CD8-positive, alpha-beta memory T cell (primary cell): ENCODE data around the gene GRK7. TPM values are rescaled to one million over a fixed set of nuclear protein-coding genes. Genes with fewer than 3 reads are reported as not detected.

Source experiments
- CTCF ChIA-PET: fragments of 350-600 bp; sonication (Branson Sonifier 250); formaldehyde crosslinking; loops from one replicate; lab custom pipeline; 2021; ENCODE audit warnings: antibody characterized with exemption; lab: Charles Lee
- POLR2A ChIA-PET: fragments of 350-600 bp; sonication (Branson Sonifier 250); formaldehyde crosslinking; loops from one replicate; lab custom pipeline; 2021; ENCODE audit warnings: antibody characterized with exemption; lab: Charles Lee
- DNase-seq, 5 donors: peaks; one replicate each; pipeline versions ENCODE4 v3.0.0 to v3.0.0-alpha.2; 2020 to 2022; ENCODE audit warnings: mixed read lengths in 1 of 5
- H3K27ac ChIP-seq: one replicate; pipeline ENCODE4 v1.7.0; 2013; ENCODE audit warnings: low read depth, mild to moderate bottlenecking, low read length, moderate library complexity
- H3K27me3 ChIP-seq: 2 replicates; pipeline ENCODE4 v1.7.0; 2013; ENCODE audit warnings: low read length, mild to moderate bottlenecking; ENCODE audit not compliant: insufficient read depth, poor library complexity, severe bottlenecking
- H3K36me3 ChIP-seq: 2 replicates; pipeline ENCODE4 v1.7.0; 2013; ENCODE audit warnings: mild to moderate bottlenecking, low read length, moderate library complexity; ENCODE audit not compliant: insufficient read depth
- H3K4me1 ChIP-seq: 2 replicates; pipeline ENCODE4 v1.7.0; 2013; ENCODE audit warnings: mild to moderate bottlenecking, low read length, moderate library complexity; ENCODE audit not compliant: insufficient read depth
- H3K4me3 ChIP-seq: 2 replicates; pipeline ENCODE4 v1.7.0; 2013; ENCODE audit warnings: mild to moderate bottlenecking, low read length
- H3K9me3 ChIP-seq: 2 replicates; pipeline ENCODE4 v1.7.0; 2013; ENCODE audit warnings: mild to moderate bottlenecking, low read length
- H3K27ac Mint-ChIP-seq, 8 donors: one replicate each; pipeline ENCODE4 v1.8.0; 2020 to 2021; ENCODE audit warnings: mixed read lengths in 8 of 8, mild to moderate bottlenecking in 6 of 8, inconsistent platforms in 3 of 8, moderate library complexity in 3 of 8
- H3K27me3 Mint-ChIP-seq, 2 donors: one replicate each; pipeline ENCODE4 v1.8.0; 2020 to 2021; ENCODE audit warnings: mixed read lengths in 2 of 2, mild to moderate bottlenecking in 1 of 2, moderate library complexity in 1 of 2
- H3K36me3 Mint-ChIP-seq, 3 donors: one replicate each; pipeline ENCODE4 v1.8.0; 2020 to 2021; ENCODE audit warnings: mixed read lengths in 3 of 3, inconsistent platforms in 1 of 3, mild to moderate bottlenecking in 1 of 3
- H3K4me1 Mint-ChIP-seq, 3 donors: one replicate each; pipeline ENCODE4 v1.8.0; 2020 to 2021; ENCODE audit warnings: mixed read lengths in 3 of 3, inconsistent platforms in 1 of 3, mild to moderate bottlenecking in 1 of 3
- H3K4me3 Mint-ChIP-seq, 7 donors: one replicate each; pipeline ENCODE4 v1.8.0; 2020 to 2021; ENCODE audit warnings: mixed read lengths in 7 of 7, mild to moderate bottlenecking in 6 of 7, moderate library complexity in 4 of 7, inconsistent platforms in 2 of 7
- H3K9me3 Mint-ChIP-seq, 5 donors: one replicate each; pipeline ENCODE4 v1.8.0; 2020 to 2022; ENCODE audit warnings: mixed read lengths in 5 of 5, mild to moderate bottlenecking in 3 of 5, moderate library complexity in 2 of 5, inconsistent platforms in 1 of 5
- polyA plus RNA-seq: library from polyadenylated mRNA; unstranded; fragments of 300-500 nt; fragmentation: Illumina TruSeq; gene quantifications from one replicate; pipeline ENCODE4 v1.2.3, GENCODE V29; 2021
- total RNA-seq, 2 experiments: library from RNA; stranded (reverse); gene quantifications; one replicate each; pipeline ENCODE4 v1.2.3, GENCODE V29; 2021

Gene GRK7
- total and polyA plus RNA-seq, 3 experiments from 2014 or later, result not detected

DNA sequence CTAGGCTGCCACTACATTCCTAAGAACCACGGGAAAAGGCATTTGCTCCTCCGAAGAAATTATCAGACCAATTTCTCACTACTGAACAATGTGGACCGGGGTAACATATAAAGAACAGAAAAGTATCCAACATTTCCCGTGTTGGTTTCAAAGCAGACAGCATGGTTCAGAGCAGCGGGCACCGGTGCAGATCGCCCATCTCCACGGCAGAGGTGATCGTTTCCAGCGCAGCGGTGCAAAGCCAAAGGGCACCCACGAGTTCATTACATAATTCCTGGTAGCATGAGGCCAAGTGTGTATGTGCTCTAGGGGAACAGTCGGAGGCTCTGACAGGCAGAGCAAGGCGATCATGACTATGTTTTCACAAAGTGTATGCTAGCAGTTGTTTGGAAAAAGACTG is 13.2 kb downstream of the GRK7 start:
- Mint-ChIP-seq H3K4me1 (no peaks in the 10 kb centered on the region), H3K27ac (no peak overlapping the region), H3K9me3 (no peaks in the 10 kb centered on the region), H3K27me3 (peaks cover 3 to 7% of the 10 kb centered on the region in 2 donors), H3K36me3 (peaks cover 0 to 9% (median 0%) of the 10 kb centered on the region in 3 donors), H3K4me3 (no peak overlapping the region)
- Histone ChIP-seq H3K4me3 (no peak overlapping the region), H3K4me1 (no peaks in the 10 kb centered on the region), H3K9me3 (no peaks in the 10 kb centered on the region), H3K27me3 (no peaks in the 10 kb centered on the region), H3K36me3 (no peaks in the 10 kb centered on the region), H3K27ac (no peak overlapping the region)
- POLR2A ChIA-PET, result no interaction called here
- CTCF ChIA-PET, result no interaction called here
- DNase-seq, result no peak

DNA sequence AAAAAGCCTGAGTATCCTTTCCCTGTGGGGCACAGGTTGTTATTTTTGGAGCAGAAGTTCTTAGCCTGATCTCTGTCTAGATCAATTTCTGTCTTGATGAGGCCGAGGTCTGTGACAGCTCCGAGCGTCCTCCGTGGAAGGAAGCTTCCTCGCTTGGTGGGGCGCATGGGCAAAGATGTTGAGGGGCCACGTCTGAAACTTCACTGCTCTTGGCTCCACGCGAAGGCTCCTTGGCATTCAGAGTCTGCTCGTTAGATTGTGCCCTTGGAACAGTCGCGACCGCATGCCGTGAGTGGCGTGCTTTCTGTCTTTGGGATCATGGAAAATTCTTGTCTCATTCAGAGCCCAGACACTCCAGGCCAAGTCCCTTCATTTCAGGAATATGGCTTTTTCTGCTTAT is 13.7 kb downstream of the GRK7 start:
- H3K9me3 ChIP-seq, result no peaks in the 10 kb centered on the region
- no peaks in the 10 kb centered on the region for H3K4me1 ChIP-seq
- H3K27me3 ChIP-seq, result no peaks in the 10 kb centered on the region
- DNase-seq, result no peak
- no peak overlapping the region for H3K4me3 ChIP-seq
- H3K27ac ChIP-seq, result no peak overlapping the region
- Mint-ChIP-seq H3K4me3 (no peak overlapping the region), H3K36me3 (peaks cover 0 to 9% (median 0%) of the 10 kb centered on the region in 3 donors), H3K4me1 (no peaks in the 10 kb centered on the region), H3K27ac (peak overlapping the region in 1 of 8 donors; percentile 29), H3K9me3 (no peaks in the 10 kb centered on the region), H3K27me3 (peaks cover 3 to 7% of the 10 kb centered on the region in 2 donors)
- H3K36me3 ChIP-seq, result no peaks in the 10 kb centered on the region
- CTCF ChIA-PET, result no interaction called here
- POLR2A ChIA-PET, result no interaction called here

DNA sequence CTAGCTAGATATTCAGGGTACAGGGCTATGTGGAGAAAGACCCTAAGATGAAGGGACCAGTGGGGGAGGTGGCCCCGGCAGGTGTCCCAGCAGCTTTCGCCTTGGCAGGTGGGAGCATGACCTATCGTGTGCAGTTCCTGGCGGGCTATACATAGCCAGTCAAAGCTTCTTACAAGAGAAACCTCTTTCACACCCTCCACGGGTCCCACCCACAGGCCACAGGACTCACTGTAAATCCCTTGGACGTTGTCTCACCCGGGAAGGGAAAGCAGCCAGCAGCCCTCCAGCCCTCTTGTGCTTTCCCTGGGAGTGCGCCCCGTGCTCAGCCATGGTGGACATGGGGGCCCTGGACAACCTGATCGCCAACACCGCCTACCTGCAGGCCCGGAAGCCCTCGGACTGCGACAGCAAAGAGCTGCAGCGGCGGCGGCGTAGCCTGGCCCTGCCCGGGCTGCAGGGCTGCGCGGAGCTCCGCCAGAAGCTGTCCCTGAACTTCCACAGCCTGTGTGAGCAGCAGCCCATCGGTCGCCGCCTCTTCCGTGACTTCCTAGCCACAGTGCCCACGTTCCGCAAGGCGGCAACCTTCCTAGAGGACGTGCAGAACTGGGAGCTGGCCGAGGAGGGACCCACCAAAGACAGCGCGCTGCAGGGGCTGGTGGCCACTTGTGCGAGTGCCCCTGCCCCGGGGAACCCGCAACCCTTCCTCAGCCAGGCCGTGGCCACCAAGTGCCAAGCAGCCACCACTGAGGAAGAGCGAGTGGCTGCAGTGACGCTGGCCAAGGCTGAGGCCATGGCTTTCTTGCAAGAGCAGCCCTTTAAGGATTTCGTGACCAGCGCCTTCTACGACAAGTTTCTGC is 15.0 kb downstream of the GRK7 start:
- no peak overlapping the region for H3K4me3 Mint-ChIP-seq
- Histone ChIP-seq H3K27ac (no peak overlapping the region), H3K4me1 (no peaks in the 10 kb centered on the region), H3K36me3 (no peaks in the 10 kb centered on the region), H3K9me3 (no peaks in the 10 kb centered on the region), H3K27me3 (no peaks in the 10 kb centered on the region), H3K4me3 (no peak overlapping the region)
- ChIA-PET POLR2A (no interaction called here), CTCF (no interaction called here)
- no peaks in the 10 kb centered on the region for H3K9me3 Mint-ChIP-seq
- peaks cover 3% of the 10 kb centered on the region in 2 donors for H3K27me3 Mint-ChIP-seq
- DNase-seq, result no peak
- H3K4me1 Mint-ChIP-seq, result no peaks in the 10 kb centered on the region
- peaks cover 0 to 9% (median 0%) of the 10 kb centered on the region in 3 donors for H3K36me3 Mint-ChIP-seq
- no peak overlapping the region for H3K27ac Mint-ChIP-seq

DNA sequence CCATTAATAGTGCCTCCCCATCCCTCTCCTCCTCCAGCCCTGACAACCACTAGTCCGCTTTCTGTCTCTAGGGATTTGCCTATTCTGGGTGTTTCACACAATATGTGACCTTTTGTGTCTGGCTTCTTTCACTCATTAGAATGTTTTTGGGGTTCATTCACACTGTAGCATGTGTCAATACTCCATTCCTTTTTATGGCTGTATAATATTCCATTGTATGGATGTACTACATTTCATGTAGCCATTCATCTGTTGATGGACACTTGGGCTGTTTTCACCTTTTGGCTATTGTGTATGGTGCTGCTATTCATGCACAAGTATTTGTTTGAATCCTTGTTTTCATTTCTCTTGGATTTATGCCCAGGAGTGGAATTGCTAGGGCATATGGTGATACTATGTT is 16.5 kb downstream of the GRK7 start:
- Mint-ChIP-seq H3K36me3 (peaks cover 0 to 9% (median 0%) of the 10 kb centered on the region in 3 donors), H3K27me3 (peaks cover 3% of the 10 kb centered on the region in 2 donors), H3K9me3 (no peaks in the 10 kb centered on the region), H3K27ac (no peak overlapping the region), H3K4me1 (no peaks in the 10 kb centered on the region), H3K4me3 (no peak overlapping the region)
- Histone ChIP-seq H3K4me3 (no peak overlapping the region), H3K27ac (no peak overlapping the region), H3K9me3 (no peaks in the 10 kb centered on the region), H3K27me3 (no peaks in the 10 kb centered on the region), H3K36me3 (no peaks in the 10 kb centered on the region), H3K4me1 (no peaks in the 10 kb centered on the region)
- POLR2A ChIA-PET, result no interaction called here
- DNase-seq, result no peak
- CTCF ChIA-PET, result no interaction called here

DNA sequence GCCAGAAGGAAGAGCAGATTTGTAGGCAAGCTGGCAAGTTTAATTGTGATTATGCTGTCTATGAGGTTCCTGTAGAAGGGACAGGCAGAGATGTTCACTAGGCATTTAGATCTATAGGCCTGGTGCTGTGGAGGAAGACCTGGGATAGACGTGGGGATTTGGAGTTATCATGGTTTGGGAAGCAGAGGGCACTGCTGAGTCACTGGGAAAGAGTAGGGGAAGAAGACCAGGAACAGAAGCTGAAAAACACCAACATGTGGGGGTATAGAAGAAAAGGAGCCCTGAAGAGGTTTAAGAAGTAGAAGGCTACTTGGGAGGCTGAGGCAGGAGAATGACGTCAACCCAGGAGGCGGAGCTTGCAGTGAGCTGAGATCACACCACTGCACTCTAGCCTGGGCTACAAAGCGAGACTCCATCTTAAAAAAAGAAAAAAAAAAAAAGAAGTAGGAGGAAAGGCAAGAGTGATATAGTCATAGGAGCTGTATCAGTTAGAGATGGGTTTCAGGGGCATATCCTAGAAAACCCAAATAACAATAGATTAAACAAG is 19.3 kb downstream of the GRK7 start:
- H3K27ac ChIP-seq, result no peak overlapping the region
- H3K27ac Mint-ChIP-seq, result peak overlapping the region in 3 of 8 donors; percentile 41 to 64 (median 59)
- H3K36me3 ChIP-seq, result no peaks in the 10 kb centered on the region
- no peaks in the 10 kb centered on the region for H3K27me3 ChIP-seq
- H3K4me1 ChIP-seq, result no peaks in the 10 kb centered on the region
- DNase-seq, result no peak
- no peak overlapping the region for H3K4me3 Mint-ChIP-seq
- peaks cover 3% of the 10 kb centered on the region in 2 donors for H3K27me3 Mint-ChIP-seq
- no peaks in the 10 kb centered on the region for H3K4me1 Mint-ChIP-seq
- no peaks in the 10 kb centered on the region for H3K9me3 ChIP-seq
- POLR2A ChIA-PET, result no interaction called here
- CTCF ChIA-PET, result interaction anchor here (1.1 kb wide), 1 partner anchor 15 kb away, joined by 3 read pairs; no protein-coding TSS in a partner anchor
- H3K9me3 Mint-ChIP-seq, result no peaks in the 10 kb centered on the region
- peaks cover 0 to 9% (median 0%) of the 10 kb centered on the region in 3 donors for H3K36me3 Mint-ChIP-seq
- no peak overlapping the region for H3K4me3 ChIP-seq

DNA sequence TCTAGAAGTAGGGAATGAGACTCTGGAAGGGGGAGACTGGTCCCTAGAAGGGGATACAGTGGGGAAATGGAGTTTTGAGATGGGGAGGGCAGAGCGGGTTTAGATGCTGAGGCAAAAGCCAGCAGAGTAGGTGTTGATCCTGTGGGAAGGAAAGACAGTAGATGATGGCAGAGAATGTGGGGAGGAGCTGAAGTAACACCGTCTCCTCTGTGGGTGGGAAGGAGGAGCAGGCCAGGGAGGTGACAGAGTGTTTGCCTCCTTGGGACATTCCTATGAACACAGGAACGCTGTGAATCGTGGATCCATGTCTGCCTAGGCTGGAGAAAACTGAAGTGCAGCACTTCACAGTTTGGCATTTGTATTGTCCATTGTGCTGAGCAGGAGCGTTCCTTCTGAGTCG is 20.4 kb downstream of the GRK7 start:
- H3K36me3 ChIP-seq, result no peaks in the 10 kb centered on the region
- no peaks in the 10 kb centered on the region for H3K4me1 ChIP-seq
- H3K36me3 Mint-ChIP-seq, result peaks cover 0 to 9% (median 0%) of the 10 kb centered on the region in 3 donors
- ChIA-PET CTCF (no interaction called here), POLR2A (no interaction called here)
- H3K4me3 ChIP-seq, result no peak overlapping the region
- H3K4me1 Mint-ChIP-seq, result no peaks in the 10 kb centered on the region
- no peaks in the 10 kb centered on the region for H3K27me3 ChIP-seq
- peaks cover 3% of the 10 kb centered on the region in 2 donors for H3K27me3 Mint-ChIP-seq
- no peaks in the 10 kb centered on the region for H3K9me3 ChIP-seq
- H3K27ac Mint-ChIP-seq, result no peak overlapping the region
- no peaks in the 10 kb centered on the region for H3K9me3 Mint-ChIP-seq
- no peak overlapping the region for H3K27ac ChIP-seq
- DNase-seq, result no peak
- no peak overlapping the region for H3K4me3 Mint-ChIP-seq

DNA sequence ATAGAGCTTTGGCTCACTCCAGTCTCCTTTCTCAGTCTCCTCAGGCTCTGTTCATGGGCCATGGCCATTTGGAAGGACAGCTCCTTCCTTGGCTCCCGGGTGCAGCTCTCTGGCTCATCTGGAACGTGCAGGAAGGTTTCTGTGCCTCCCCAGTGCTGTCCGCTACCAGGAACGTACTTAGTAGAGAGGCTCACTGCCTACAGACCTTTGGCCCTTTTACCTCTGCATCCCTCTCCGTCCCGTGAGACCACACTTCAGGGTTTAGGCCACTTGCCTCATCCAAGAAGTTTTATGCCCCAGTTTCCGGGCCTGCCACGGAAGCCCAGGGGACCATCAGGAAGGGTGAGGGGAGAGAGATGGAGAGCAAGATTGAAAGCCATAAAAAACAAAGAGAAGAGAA is 20.9 kb downstream of the GRK7 start:
- peaks cover 3% of the 10 kb centered on the region in 2 donors for H3K27me3 Mint-ChIP-seq
- H3K27ac Mint-ChIP-seq, result no peak overlapping the region
- no peaks in the 10 kb centered on the region for H3K27me3 ChIP-seq
- no peak overlapping the region for H3K4me3 ChIP-seq
- H3K36me3 Mint-ChIP-seq, result peaks cover 0 to 9% (median 0%) of the 10 kb centered on the region in 3 donors
- no peaks in the 10 kb centered on the region for H3K9me3 ChIP-seq
- H3K4me1 Mint-ChIP-seq, result no peaks in the 10 kb centered on the region
- no peak overlapping the region for H3K4me3 Mint-ChIP-seq
- no peaks in the 10 kb centered on the region for H3K36me3 ChIP-seq
- no peak for DNase-seq
- H3K9me3 Mint-ChIP-seq, result no peaks in the 10 kb centered on the region
- ChIA-PET CTCF (no interaction called here), POLR2A (no interaction called here)
- H3K27ac ChIP-seq, result no peak overlapping the region
- H3K4me1 ChIP-seq, result no peaks in the 10 kb centered on the region

DNA sequence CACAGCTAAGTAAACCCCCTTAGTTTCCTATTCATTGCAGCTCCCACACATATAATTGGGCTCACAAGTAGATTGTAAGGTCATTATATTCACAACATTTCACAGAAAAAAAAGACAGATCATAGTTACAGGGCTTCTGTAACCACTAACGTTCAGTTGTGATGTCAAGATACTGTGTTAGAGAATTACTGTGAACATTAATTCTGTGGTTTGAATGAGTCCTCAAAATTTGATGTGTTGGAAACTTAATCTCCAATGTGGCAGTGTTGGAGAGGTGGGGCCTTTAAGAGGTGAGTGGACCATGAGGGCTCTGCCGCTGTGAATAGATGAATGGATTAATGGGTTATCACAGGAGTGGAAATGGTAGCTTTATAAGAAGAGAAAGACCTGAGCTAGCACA is 21.3 kb downstream of the GRK7 start:
- POLR2A ChIA-PET, result no interaction called here
- CTCF ChIA-PET, result no interaction called here

More for the DNA sequence above, 21.3 kb downstream of the GRK7 start:
- no peak overlapping the region for H3K27ac Mint-ChIP-seq
- peaks cover 2 to 3% of the 10 kb centered on the region in 2 donors for H3K27me3 Mint-ChIP-seq
- no peak for DNase-seq
- Histone ChIP-seq H3K36me3 (no peaks in the 10 kb centered on the region), H3K9me3 (no peaks in the 10 kb centered on the region), H3K27ac (no peak overlapping the region), H3K27me3 (no peaks in the 10 kb centered on the region), H3K4me1 (no peaks in the 10 kb centered on the region), H3K4me3 (no peak overlapping the region)
- H3K36me3 Mint-ChIP-seq, result peaks cover 0 to 8% (median 0%) of the 10 kb centered on the region in 3 donors
- peaks cover 0 to 2% (median 0%) of the 10 kb centered on the region in 3 donors for H3K4me1 Mint-ChIP-seq
- H3K9me3 Mint-ChIP-seq, result no peaks in the 10 kb centered on the region
- no peak overlapping the region for H3K4me3 Mint-ChIP-seq
